Neural crest cell (in vitro differentiated cells): ENCODE measurements around the gene RBM34. TPM values are rescaled to one million over a fixed set of nuclear protein-coding genes. Genes with fewer than 3 reads are reported as not detected.

Source experiments
- DNase-seq: peaks from one replicate; pipeline ENCODE4 v3.0.0; 2021; ENCODE audit warnings: low read depth, mixed read lengths, low spot score
- H3K27ac Mint-ChIP-seq: one replicate; pipeline ENCODE4 v1.8.0; 2021; ENCODE audit warnings: mild to moderate bottlenecking, mixed read lengths; ENCODE audit not compliant: unreplicated experiment
- H3K27me3 Mint-ChIP-seq: 2 replicates; pipeline ENCODE4 v1.8.0; 2021; ENCODE audit warnings: low read depth, mild to moderate bottlenecking, mixed read lengths
- H3K36me3 Mint-ChIP-seq: 2 replicates; pipeline ENCODE4 v1.8.0; 2021; ENCODE audit warnings: low read depth, mild to moderate bottlenecking, mixed read lengths
- H3K4me1 Mint-ChIP-seq: 2 replicates; pipeline ENCODE4 v1.8.0; 2021; ENCODE audit warnings: mixed read lengths
- H3K4me3 Mint-ChIP-seq: one replicate; pipeline ENCODE4 v1.8.0; 2021; ENCODE audit warnings: mild to moderate bottlenecking, mixed read lengths
- H3K9me3 Mint-ChIP-seq: 2 replicates; pipeline ENCODE4 v1.8.0; 2021; ENCODE audit warnings: mixed read lengths
- CTCF ChIP-seq: fragments of 200-600 bp; sonication (generic); conservative IDR thresholded peaks from 2 replicates; pipeline ENCODE4 v1.5.0; 2021; ENCODE audit warnings: antibody characterized with exemption, mild to moderate bottlenecking
- total RNA-seq: library from RNA; stranded (reverse); gene quantifications from 2 replicates; pipeline ENCODE4 v1.2.1, GENCODE V29; 2021

RBM34 gene
- total RNA-seq, 1 donor from 2014 or later: 102 TPM

GRCh38 chr1:235124111-235124510 is 36.9 kb downstream of the RBM34 start:
- Mint-ChIP-seq H3K27me3 (no peaks in the 10 kb centered on the region), H3K4me1 (peaks cover 37% of the 10 kb centered on the region), H3K9me3 (no peaks in the 10 kb centered on the region), H3K36me3 (peaks cover 23% of the 10 kb centered on the region), H3K4me3 (peak overlapping the region; percentile 72), H3K27ac (no peak overlapping the region)
- TF ChIP-seq CTCF: no peak
- no peak for DNase-seq

GRCh38 chr1:235122348-235122747 is 38.7 kb downstream of the RBM34 start:
- no peaks in the 10 kb centered on the region for H3K27me3 Mint-ChIP-seq
- H3K4me3 Mint-ChIP-seq: peak overlapping the region; percentile 28
- no peak for DNase-seq
- no peaks in the 10 kb centered on the region for H3K9me3 Mint-ChIP-seq
- TF ChIP-seq CTCF: no peak
- H3K4me1 Mint-ChIP-seq: peaks cover 24% of the 10 kb centered on the region
- peaks cover 18% of the 10 kb centered on the region for H3K36me3 Mint-ChIP-seq
- H3K27ac Mint-ChIP-seq: no peak overlapping the region

- H3K4me1 Mint-ChIP-seq: no peaks in the 10 kb centered on the region
- H3K27me3 Mint-ChIP-seq: no peaks in the 10 kb centered on the region
- H3K9me3 Mint-ChIP-seq: no peaks in the 10 kb centered on the region
- TF ChIP-seq CTCF: no peak
- DNase-seq: no peak
- no peak overlapping the region for H3K27ac Mint-ChIP-seq
- no peak overlapping the region for H3K4me3 Mint-ChIP-seq
- H3K36me3 Mint-ChIP-seq: peaks cover 28% of the 10 kb centered on the region
Measured at GRCh38 chr1:235113183-235113917, 47.7 kb downstream of the RBM34 start.

- H3K36me3 Mint-ChIP-seq: peaks cover 26% of the 10 kb centered on the region
- no peak for DNase-seq
- H3K27ac Mint-ChIP-seq: no peak overlapping the region
- H3K9me3 Mint-ChIP-seq: no peaks in the 10 kb centered on the region
- no peak for TF ChIP-seq CTCF
- H3K27me3 Mint-ChIP-seq: no peaks in the 10 kb centered on the region
- H3K4me3 Mint-ChIP-seq: no peak overlapping the region
- H3K4me1 Mint-ChIP-seq: no peaks in the 10 kb centered on the region
Measured at GRCh38 chr1:235112297-235113182, 48.5 kb downstream of the RBM34 start.

- Mint-ChIP-seq H3K4me1 (no peaks in the 10 kb centered on the region), H3K36me3 (peaks cover 26% of the 10 kb centered on the region), H3K4me3 (no peak overlapping the region), H3K27ac (no peak overlapping the region), H3K9me3 (no peaks in the 10 kb centered on the region), H3K27me3 (no peaks in the 10 kb centered on the region)
- no peak for DNase-seq
- no peak for TF ChIP-seq CTCF
Measured at GRCh38 chr1:235111107-235111506, 49.9 kb downstream of the RBM34 start.
